Right atrium auricular region (tissue), 2 donors: ENCODE data around the gene ADM5. TPM values are rescaled to one million over a fixed set of nuclear protein-coding genes. Genes with fewer than 3 reads are reported as not detected.

Source experiments
- DNase-seq: peaks from one replicate; pipeline ENCODE4 v3.0.0-alpha.2; 2019; ENCODE audit warnings: low spot score
- H3K27ac ChIP-seq, 2 donors: fragments of 200-600 bp; sonication (generic); 1 replicate in 1 of 2; 2 replicates in 1 of 2; pipeline ENCODE4 v1.5.1; 2016 to 2019
- H3K27me3 ChIP-seq, 2 donors: fragments of 200-600 bp; sonication (generic); one replicate each; pipeline versions ENCODE4 v1.5.1 to v1.6.0; 2017 to 2019
- H3K36me3 ChIP-seq: fragments of 200-600 bp; sonication (generic); one replicate; pipeline ENCODE4 v1.5.1; 2016
- H3K4me1 ChIP-seq, 2 donors: fragments of 200-600 bp; sonication (generic); one replicate each; pipeline versions ENCODE4 v1.5.1 to v1.6.0; 2017 to 2019
- H3K4me3 ChIP-seq, 2 donors: fragments of 200-600 bp; sonication (generic); 1 replicate in 1 of 2; 2 replicates in 1 of 2; pipeline ENCODE4 v1.5.1; 2017 to 2019; ENCODE audit warnings: mild to moderate bottlenecking in 1 of 2, moderate library complexity in 1 of 2
- H3K9me3 ChIP-seq, 2 donors: fragments of 200-600 bp; sonication (generic); one replicate each; pipeline ENCODE4 v1.5.1; 2019
- CTCF ChIP-seq, 2 donors: fragments of 200-600 bp; sonication (generic); IDR thresholded peaks; one replicate each; pipeline ENCODE4 v1.5.1; 2019; ENCODE audit warnings: antibody characterized with exemption in 2 of 2
- total RNA-seq, 2 donors: library from RNA; depleted of rRNA; stranded (reverse); fragments of >200 nt; gene quantifications; one replicate each; pipeline ENCODE4 v1.1.0, GENCODE V29; 2016

The ADM5 gene
- total RNA-seq = under 1 TPM in 1 of 2 donors, not detected in 1; 0.43 TPM

GRCh38 chr19:49689133-49690078 lies at the start of gene ADM5:
TSS of gene ADM5 (plus strand) at chr19:49689594. CDS start at chr19:49689838, 244 bp downstream.
- no peaks in the 10 kb centered on the region for H3K9me3 ChIP-seq
- TF ChIP-seq CTCF (IDR thresholded peaks at IDR 0.05) = peak; percentile 21 to 70
- H3K27ac ChIP-seq = peak within 1 kb of the TSS; percentile 30 to 43
- no peak for DNase-seq
- H3K4me3 ChIP-seq = peak within 1 kb of the TSS; percentile 36 to 51
- peaks cover 0 to 63% of the 10 kb centered on the region in 2 donors for H3K4me1 ChIP-seq
- H3K36me3 ChIP-seq = peaks cover 26% of the 10 kb centered on the region
- H3K27me3 ChIP-seq = no peaks in the 10 kb centered on the region

- Histone ChIP-seq H3K4me1 (peaks cover 0 to 78% of the 10 kb centered on the region in 2 donors), H3K4me3 (peak within 1 kb of the TSS; percentile 96 to 97), H3K27ac (peak within 1 kb of the TSS; percentile 99 to 100), H3K9me3 (no peaks in the 10 kb centered on the region), H3K27me3 (no peaks in the 10 kb centered on the region), H3K36me3 (peaks cover 11% of the 10 kb centered on the region)
- peak; percentile 100 for DNase-seq
- TF ChIP-seq CTCF (IDR thresholded peaks at IDR 0.05) = no peak
Observed at GRCh38 chr19:49640113-49640898, 49.1 kb upstream of the ADM5 start, which contains the start of gene RRAS. TSS of gene RRAS (minus strand) at chr19:49640143. CDS start at chr19:49640098, 45 bp downstream.

GRCh38 chr19:49641688-49642491 lies 47.5 kb upstream of the ADM5 start, which contains the start of gene SCAF1:
TSS of gene SCAF1 (plus strand) at chr19:49642209. CDS start at chr19:49645027, 2,818 bp downstream.
- Histone ChIP-seq H3K4me1 (peaks cover 0 to 67% of the 10 kb centered on the region in 2 donors), H3K27ac (peak within 1 kb of the TSS; percentile 99 to 100), H3K27me3 (no peaks in the 10 kb centered on the region), H3K4me3 (peak within 1 kb of the TSS; percentile 96 to 97), H3K36me3 (peaks cover 9% of the 10 kb centered on the region), H3K9me3 (no peaks in the 10 kb centered on the region)
- no peak for TF ChIP-seq CTCF (IDR thresholded peaks at IDR 0.05)
- peak; percentile 100 for DNase-seq

GRCh38 chr19:49642492-49643035 lies 46.8 kb upstream of the ADM5 start:
- no peaks in the 10 kb centered on the region for H3K27me3 ChIP-seq
- H3K9me3 ChIP-seq = no peaks in the 10 kb centered on the region
- TF ChIP-seq CTCF (IDR thresholded peaks at IDR 0.05) = no peak
- peaks cover 0 to 62% of the 10 kb centered on the region in 2 donors for H3K4me1 ChIP-seq
- peak overlapping the region; percentile 96 to 97 for H3K4me3 ChIP-seq
- peak overlapping the region; percentile 92 to 99 for H3K27ac ChIP-seq
- H3K36me3 ChIP-seq = peaks cover 16% of the 10 kb centered on the region
- no peak for DNase-seq

GRCh38 chr19:49643466-49643865 lies 45.9 kb upstream of the ADM5 start:
- Histone ChIP-seq H3K27ac (no peak overlapping the region), H3K4me3 (no peak overlapping the region), H3K9me3 (no peaks in the 10 kb centered on the region), H3K36me3 (peaks cover 18% of the 10 kb centered on the region), H3K4me1 (peaks cover 0 to 53% of the 10 kb centered on the region in 2 donors), H3K27me3 (no peaks in the 10 kb centered on the region)
- no peak for DNase-seq
- no peak for TF ChIP-seq CTCF (IDR thresholded peaks at IDR 0.05)
